ENCODE results near the gene COL6A2. TPM values are rescaled to one million over a fixed set of nuclear protein-coding genes. Genes with fewer than 3 reads are reported as not detected.
"Not testable (repeated sequence)": the region's sequence is repeated elsewhere in the genome, so short reads cannot be mapped to it uniquely, and the experiment has no call there.

Gene COL6A2
- total and polyA plus RNA-seq, 10 of the 15 experiments (the other 5 are each of a cell fraction or from before 2014, with no cell fraction given), result 0.16 to 1.3 (median 0.34) TPM; not detected in 7

GRCh38 chr21:46168659-46169386 lies 70.9 kb downstream of the COL6A2 start (continued):
- TF ChIP-seq PRDM15 (CRISPR knock-in tag; IDR thresholded peaks at IDR 0.05), result no peak

- FAIRE-seq; H3K27ac ChIP-seq (ENCODE audit: control insufficient read depth, insufficient read depth); H3K9me3 ChIP-seq (replicated peaks; ENCODE audit: control insufficient read depth, insufficient read depth, low read length); H3K36me3 ChIP-seq (ENCODE audit: control insufficient read depth in 2 of 2, insufficient read depth in 2 of 2, low read length in 1 of 2); SMC1A ChIA-PET (ENCODE audit: uncharacterized antibody, unreplicated experiment); in situ Hi-C loops (cut with MboI); intact Hi-C loops (cut with micrococcal nuclease; ENCODE audit: unreplicated experiment); H2AFZ ChIP-seq (ENCODE audit: control insufficient read depth, low read depth, low read length); H3K4me3 ChIP-seq; BruUV-seq (replicated peaks); H3K4me2 ChIP-seq (ENCODE audit: control insufficient read depth, insufficient read depth); DNase-seq (ENCODE audit: low read depth, low spot score); H3K27me3 ChIP-seq (replicated peaks in 1 of 2; ENCODE audit: control insufficient read depth in 2 of 2, insufficient read depth in 2 of 2, low read length in 1 of 2); H3K4me1 ChIP-seq (ENCODE audit: control insufficient read depth, insufficient read depth, low read length); RAD21 ChIA-PET (ENCODE audit: unreplicated experiment); POLR2A ChIA-PET; CTCF ChIA-PET; H3K79me2 ChIP-seq (ENCODE audit: control insufficient read depth, insufficient read depth, low read length); H3K9ac ChIP-seq (ENCODE audit: control insufficient read depth, insufficient read depth, low read length); H4K20me1 ChIP-seq (ENCODE audit: control insufficient read depth, insufficient read depth); ATAC-seq: not testable (repeated sequence)
- WGBS (ENCODE audit: insufficient coverage, insufficient replicate concordance, low lambda C conversion rate, missing lambda C conversion rate), result 27% methylated on average over 1 of the region's 1 CpG
Measured at GRCh38 chr21:46170436-46171193, 72.7 kb downstream of the COL6A2 start.
